ENCODE measurements around the gene ASB15.
A peak's percentile ranks its signal among the peaks of the same experiment; 100 is the strongest.

DNA sequence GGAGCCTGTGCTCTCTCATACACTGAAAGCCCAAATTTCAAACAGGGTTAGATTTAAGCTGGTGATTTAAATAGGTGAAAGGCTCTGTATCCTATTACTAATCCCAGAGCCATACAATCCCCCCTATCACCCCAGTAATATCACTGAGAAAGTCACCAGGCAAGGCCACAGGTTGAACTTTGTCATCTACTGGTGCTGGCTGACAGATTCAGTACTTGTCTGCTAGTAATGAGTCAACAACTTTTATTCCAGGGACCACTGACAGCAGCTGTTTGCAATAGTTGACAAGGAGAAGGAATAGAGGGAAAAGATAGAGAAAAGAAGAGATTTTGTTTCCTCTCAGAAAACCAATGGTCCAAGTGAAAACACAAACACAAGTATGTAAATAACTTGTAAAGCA lies 10.4 kb downstream of the ASB15 start:
- TF ChIP-seq, protein P1, sequence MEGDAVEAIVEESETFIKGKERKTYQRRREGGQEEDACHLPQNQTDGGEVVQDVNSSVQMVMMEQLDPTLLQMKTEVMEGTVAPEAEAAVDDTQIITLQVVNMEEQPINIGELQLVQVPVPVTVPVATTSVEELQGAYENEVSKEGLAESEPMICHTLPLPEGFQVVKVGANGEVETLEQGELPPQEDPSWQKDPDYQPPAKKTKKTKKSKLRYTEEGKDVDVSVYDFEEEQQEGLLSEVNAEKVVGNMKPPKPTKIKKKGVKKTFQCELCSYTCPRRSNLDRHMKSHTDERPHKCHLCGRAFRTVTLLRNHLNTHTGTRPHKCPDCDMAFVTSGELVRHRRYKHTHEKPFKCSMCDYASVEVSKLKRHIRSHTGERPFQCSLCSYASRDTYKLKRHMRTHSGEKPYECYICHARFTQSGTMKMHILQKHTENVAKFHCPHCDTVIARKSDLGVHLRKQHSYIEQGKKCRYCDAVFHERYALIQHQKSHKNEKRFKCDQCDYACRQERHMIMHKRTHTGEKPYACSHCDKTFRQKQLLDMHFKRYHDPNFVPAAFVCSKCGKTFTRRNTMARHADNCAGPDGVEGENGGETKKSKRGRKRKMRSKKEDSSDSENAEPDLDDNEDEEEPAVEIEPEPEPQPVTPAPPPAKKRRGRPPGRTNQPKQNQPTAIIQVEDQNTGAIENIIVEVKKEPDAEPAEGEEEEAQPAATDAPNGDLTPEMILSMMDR (conservative IDR thresholded peaks at IDR 0.05 in 1 of 2, IDR thresholded peaks at IDR 0.05 in 1 of 2; ENCODE audit: extremely low read depth in 1 of 2, insufficient read depth in 1 of 2, low read depth in 1 of 2, low read length in 2 of 2): peak in 1 of 2 donors; percentile 7
- TF ChIP-seq EZH2 (IDR thresholded peaks at IDR 0.05; ENCODE audit: borderline replicate concordance, low read length): no peak
